Measurements from ENCODE around the gene HEG1. TPM values are rescaled to one million over a fixed set of nuclear protein-coding genes. Genes with fewer than 3 reads are reported as not detected.
A peak's percentile ranks its signal among the peaks of the same experiment; 100 is the strongest.

HEG1 gene
- total RNA-seq = 25.1 TPM

GRCh38 chr3:125055913-125056745, at the start of gene HEG1:
Gene HEG1, minus strand, starts transcription at chr3:125055997. Its CDS starts 107 bp downstream, at chr3:125055890.
- Histone ChIP-seq H3K4me1 (ENCODE audit: control insufficient read depth in 3 of 3, insufficient read depth in 3 of 3, low read length in 3 of 3) (peaks cover 45 to 61% (median 50%) of the 10 kb centered on the region in 3 donors), H3K27ac (ENCODE audit: low read depth, low read length) (peak within 1 kb of the TSS; percentile 86), H3K9ac (ENCODE audit: low read depth in 1 of 3, low read length in 3 of 3) (peak within 1 kb of the TSS; percentile 78 to 87 (median 81)), H3K27me3 (ENCODE audit: control insufficient read depth in 3 of 3, insufficient read depth in 3 of 3, low read length in 3 of 3) (no peaks in the 10 kb centered on the region), H3K9me3 (ENCODE audit: control insufficient read depth in 3 of 3, low read length in 3 of 3) (no peaks in the 10 kb centered on the region), H3K36me3 (ENCODE audit: control insufficient read depth in 3 of 3, insufficient read depth in 3 of 3, low read length in 3 of 3) (peaks cover 0 to 2% (median 0%) of the 10 kb centered on the region in 3 donors), H3K4me3 (ENCODE audit: low read length in 3 of 3) (peak within 1 kb of the TSS; percentile 73 to 89 (median 85))

GRCh38 chr3:125105116-125105515, 49.3 kb upstream of the HEG1 start:
- H3K4me3 ChIP-seq (ENCODE audit: low read length in 3 of 3) = no peak overlapping the region
- no peaks in the 10 kb centered on the region for H3K36me3 ChIP-seq (ENCODE audit: control insufficient read depth in 3 of 3, insufficient read depth in 3 of 3, low read length in 3 of 3)
- H3K9me3 ChIP-seq (ENCODE audit: control insufficient read depth in 3 of 3, low read length in 3 of 3) = no peaks in the 10 kb centered on the region
- no peak overlapping the region for H3K27ac ChIP-seq (ENCODE audit: low read depth, low read length)
- H3K27me3 ChIP-seq (ENCODE audit: control insufficient read depth in 3 of 3, insufficient read depth in 3 of 3, low read length in 3 of 3) = no peaks in the 10 kb centered on the region
- peaks cover 0 to 2% (median 0%) of the 10 kb centered on the region in 3 donors for H3K4me1 ChIP-seq (ENCODE audit: control insufficient read depth in 3 of 3, insufficient read depth in 3 of 3, low read length in 3 of 3)
- no peak overlapping the region for H3K9ac ChIP-seq (ENCODE audit: low read depth in 1 of 3, low read length in 3 of 3)

- Histone ChIP-seq H3K36me3 (ENCODE audit: control insufficient read depth in 3 of 3, insufficient read depth in 3 of 3, low read length in 3 of 3) (no peaks in the 10 kb centered on the region), H3K27me3 (ENCODE audit: control insufficient read depth in 3 of 3, insufficient read depth in 3 of 3, low read length in 3 of 3) (no peaks in the 10 kb centered on the region), H3K9me3 (ENCODE audit: control insufficient read depth in 3 of 3, low read length in 3 of 3) (no peaks in the 10 kb centered on the region), H3K4me1 (ENCODE audit: control insufficient read depth in 3 of 3, insufficient read depth in 3 of 3, low read length in 3 of 3) (peaks cover 0 to 2% (median 0%) of the 10 kb centered on the region in 3 donors), H3K4me3 (ENCODE audit: low read length in 3 of 3) (no peak overlapping the region), H3K27ac (ENCODE audit: low read depth, low read length) (no peak overlapping the region), H3K9ac (ENCODE audit: low read depth in 1 of 3, low read length in 3 of 3) (no peak overlapping the region)
Observed at GRCh38 chr3:125104639-125105038, 48.8 kb upstream of the HEG1 start.

GRCh38 chr3:125103406-125103805, 47.6 kb upstream of the HEG1 start:
- Histone ChIP-seq H3K4me3 (ENCODE audit: low read length in 3 of 3) (no peak overlapping the region), H3K36me3 (ENCODE audit: control insufficient read depth in 3 of 3, insufficient read depth in 3 of 3, low read length in 3 of 3) (no peaks in the 10 kb centered on the region), H3K4me1 (ENCODE audit: control insufficient read depth in 3 of 3, insufficient read depth in 3 of 3, low read length in 3 of 3) (peaks cover 0 to under 1% (median 0%) of the 10 kb centered on the region in 3 donors), H3K27me3 (ENCODE audit: control insufficient read depth in 3 of 3, insufficient read depth in 3 of 3, low read length in 3 of 3) (no peaks in the 10 kb centered on the region), H3K27ac (ENCODE audit: low read depth, low read length) (no peak overlapping the region), H3K9ac (ENCODE audit: low read depth in 1 of 3, low read length in 3 of 3) (no peak overlapping the region), H3K9me3 (ENCODE audit: control insufficient read depth in 3 of 3, low read length in 3 of 3) (no peaks in the 10 kb centered on the region)

GRCh38 chr3:125102470-125102869, 46.7 kb upstream of the HEG1 start:
- Histone ChIP-seq H3K27ac (ENCODE audit: low read depth, low read length) (no peak overlapping the region), H3K27me3 (ENCODE audit: control insufficient read depth in 3 of 3, insufficient read depth in 3 of 3, low read length in 3 of 3) (no peaks in the 10 kb centered on the region), H3K9ac (ENCODE audit: low read depth in 1 of 3, low read length in 3 of 3) (no peak overlapping the region), H3K9me3 (ENCODE audit: control insufficient read depth in 3 of 3, low read length in 3 of 3) (no peaks in the 10 kb centered on the region), H3K36me3 (ENCODE audit: control insufficient read depth in 3 of 3, insufficient read depth in 3 of 3, low read length in 3 of 3) (no peaks in the 10 kb centered on the region), H3K4me3 (ENCODE audit: low read length in 3 of 3) (no peak overlapping the region), H3K4me1 (ENCODE audit: control insufficient read depth in 3 of 3, insufficient read depth in 3 of 3, low read length in 3 of 3) (no peaks in the 10 kb centered on the region)

GRCh38 chr3:125098611-125099291, 43.0 kb upstream of the HEG1 start:
- no peak overlapping the region for H3K9ac ChIP-seq (ENCODE audit: low read depth in 1 of 3, low read length in 3 of 3)
- no peak overlapping the region for H3K27ac ChIP-seq (ENCODE audit: low read depth, low read length)
- no peaks in the 10 kb centered on the region for H3K36me3 ChIP-seq (ENCODE audit: control insufficient read depth in 3 of 3, insufficient read depth in 3 of 3, low read length in 3 of 3)
- no peaks in the 10 kb centered on the region for H3K9me3 ChIP-seq (ENCODE audit: control insufficient read depth in 3 of 3, low read length in 3 of 3)
- H3K27me3 ChIP-seq (ENCODE audit: control insufficient read depth in 3 of 3, insufficient read depth in 3 of 3, low read length in 3 of 3) = no peaks in the 10 kb centered on the region
- no peak overlapping the region for H3K4me3 ChIP-seq (ENCODE audit: low read length in 3 of 3)
- H3K4me1 ChIP-seq (ENCODE audit: control insufficient read depth in 3 of 3, insufficient read depth in 3 of 3, low read length in 3 of 3) = no peaks in the 10 kb centered on the region

GRCh38 chr3:125090649-125091048, 34.9 kb upstream of the HEG1 start:
- H3K9me3 ChIP-seq (ENCODE audit: control insufficient read depth in 3 of 3, low read length in 3 of 3) = peaks cover 0 to 2% (median 0%) of the 10 kb centered on the region in 3 donors
- peaks cover 2 to 8% (median 6%) of the 10 kb centered on the region in 3 donors for H3K4me1 ChIP-seq (ENCODE audit: control insufficient read depth in 3 of 3, insufficient read depth in 3 of 3, low read length in 3 of 3)
- no peaks in the 10 kb centered on the region for H3K27me3 ChIP-seq (ENCODE audit: control insufficient read depth in 3 of 3, insufficient read depth in 3 of 3, low read length in 3 of 3)
- no peak overlapping the region for H3K9ac ChIP-seq (ENCODE audit: low read depth in 1 of 3, low read length in 3 of 3)
- H3K36me3 ChIP-seq (ENCODE audit: control insufficient read depth in 3 of 3, insufficient read depth in 3 of 3, low read length in 3 of 3) = no peaks in the 10 kb centered on the region
- no peak overlapping the region for H3K4me3 ChIP-seq (ENCODE audit: low read length in 3 of 3)
- H3K27ac ChIP-seq (ENCODE audit: low read depth, low read length) = no peak overlapping the region

GRCh38 chr3:125087768-125088391, 32.1 kb upstream of the HEG1 start:
- Histone ChIP-seq H3K4me1 (ENCODE audit: control insufficient read depth in 3 of 3, insufficient read depth in 3 of 3, low read length in 3 of 3) (peaks cover 2 to 8% (median 6%) of the 10 kb centered on the region in 3 donors), H3K27me3 (ENCODE audit: control insufficient read depth in 3 of 3, insufficient read depth in 3 of 3, low read length in 3 of 3) (no peaks in the 10 kb centered on the region), H3K36me3 (ENCODE audit: control insufficient read depth in 3 of 3, insufficient read depth in 3 of 3, low read length in 3 of 3) (no peaks in the 10 kb centered on the region), H3K4me3 (ENCODE audit: low read length in 3 of 3) (no peak overlapping the region), H3K27ac (ENCODE audit: low read depth, low read length) (no peak overlapping the region), H3K9ac (ENCODE audit: low read depth in 1 of 3, low read length in 3 of 3) (no peak overlapping the region), H3K9me3 (ENCODE audit: control insufficient read depth in 3 of 3, low read length in 3 of 3) (peaks cover 0 to 2% (median 0%) of the 10 kb centered on the region in 3 donors)

- H3K4me3 ChIP-seq (ENCODE audit: low read length in 3 of 3) = no peak overlapping the region
- H3K9me3 ChIP-seq (ENCODE audit: control insufficient read depth in 3 of 3, low read length in 3 of 3) = no peaks in the 10 kb centered on the region
- no peaks in the 10 kb centered on the region for H3K27me3 ChIP-seq (ENCODE audit: control insufficient read depth in 3 of 3, insufficient read depth in 3 of 3, low read length in 3 of 3)
- peaks cover 2 to 8% (median 6%) of the 10 kb centered on the region in 3 donors for H3K4me1 ChIP-seq (ENCODE audit: control insufficient read depth in 3 of 3, insufficient read depth in 3 of 3, low read length in 3 of 3)
- no peak overlapping the region for H3K27ac ChIP-seq (ENCODE audit: low read depth, low read length)
- H3K9ac ChIP-seq (ENCODE audit: low read depth in 1 of 3, low read length in 3 of 3) = no peak overlapping the region
- H3K36me3 ChIP-seq (ENCODE audit: control insufficient read depth in 3 of 3, insufficient read depth in 3 of 3, low read length in 3 of 3) = no peaks in the 10 kb centered on the region
Observed at GRCh38 chr3:125085166-125085565, 29.4 kb upstream of the HEG1 start.

All from skeletal muscle tissue (tissue), 4 donors.